Activated CD8-positive, alpha-beta T cell treated with anti-CD3 and anti-CD28 coated beads for 36 hours (primary cell): ENCODE measurements around the gene ATP5ME. TPM values are rescaled to one million over a fixed set of nuclear protein-coding genes. Genes with fewer than 3 reads are reported as not detected.

Source experiments
- ATAC-seq: fragments of 200-7000 bp; cut with Tn5 transposase; one replicate; pipeline ENCODE4 v1.10.0; 2021; ENCODE audit warnings: mild to moderate bottlenecking, moderate library complexity
- CTCF ChIA-PET: fragments of 350-600 bp; sonication (Branson Sonifier 250); formaldehyde crosslinking; loops from one replicate; lab custom pipeline; 2021; ENCODE audit warnings: antibody characterized with exemption; lab: Charles Lee
- POLR2A ChIA-PET: fragments of 350-600 bp; sonication (Branson Sonifier 250); formaldehyde crosslinking; loops from one replicate; lab custom pipeline; 2021; ENCODE audit warnings: antibody characterized with exemption; lab: Charles Lee
- DNase-seq: peaks from one replicate; pipeline ENCODE4 v3.0.0-alpha.2; 2020
- H3K27ac Mint-ChIP-seq: one replicate; pipeline ENCODE4 v1.8.0; 2021; ENCODE audit warnings: mild to moderate bottlenecking, mixed read lengths
- H3K27me3 Mint-ChIP-seq: one replicate; pipeline ENCODE4 v1.8.0; 2021; ENCODE audit warnings: mixed read lengths
- H3K36me3 Mint-ChIP-seq: one replicate; pipeline ENCODE4 v1.8.0; 2021; ENCODE audit warnings: low read depth, mixed read lengths
- H3K4me1 Mint-ChIP-seq: one replicate; pipeline ENCODE4 v1.8.0; 2021; ENCODE audit warnings: low read depth, mixed read lengths
- H3K4me3 Mint-ChIP-seq: one replicate; pipeline ENCODE4 v1.8.0; 2021; ENCODE audit warnings: mild to moderate bottlenecking, moderate library complexity, mixed read lengths
- H3K9me3 Mint-ChIP-seq: one replicate; pipeline ENCODE4 v1.8.0; 2021; ENCODE audit warnings: mixed read lengths
- intact Hi-C: fragments of 100-400 bp; cut with micrococcal nuclease; formaldehyde crosslinking; loops from one replicate; pipeline ENCODE4 v1.10.0; 2022
- total RNA-seq, 2 experiments: library from RNA; stranded (reverse); gene quantifications; one replicate each; pipeline ENCODE4 v1.2.3, GENCODE V29; 2021
- TF ChIP-seq, protein P1 (sequence below): fragments of 200-600 bp; IDR thresholded peaks from one replicate; pipeline ENCODE4 v1.8.0; 2022; ENCODE audit warnings: antibody characterized with exemption, mild to moderate bottlenecking

ATP5ME gene
- total RNA-seq, 2 experiments from 2014 or later = 221 to 234 TPM

DNA sequence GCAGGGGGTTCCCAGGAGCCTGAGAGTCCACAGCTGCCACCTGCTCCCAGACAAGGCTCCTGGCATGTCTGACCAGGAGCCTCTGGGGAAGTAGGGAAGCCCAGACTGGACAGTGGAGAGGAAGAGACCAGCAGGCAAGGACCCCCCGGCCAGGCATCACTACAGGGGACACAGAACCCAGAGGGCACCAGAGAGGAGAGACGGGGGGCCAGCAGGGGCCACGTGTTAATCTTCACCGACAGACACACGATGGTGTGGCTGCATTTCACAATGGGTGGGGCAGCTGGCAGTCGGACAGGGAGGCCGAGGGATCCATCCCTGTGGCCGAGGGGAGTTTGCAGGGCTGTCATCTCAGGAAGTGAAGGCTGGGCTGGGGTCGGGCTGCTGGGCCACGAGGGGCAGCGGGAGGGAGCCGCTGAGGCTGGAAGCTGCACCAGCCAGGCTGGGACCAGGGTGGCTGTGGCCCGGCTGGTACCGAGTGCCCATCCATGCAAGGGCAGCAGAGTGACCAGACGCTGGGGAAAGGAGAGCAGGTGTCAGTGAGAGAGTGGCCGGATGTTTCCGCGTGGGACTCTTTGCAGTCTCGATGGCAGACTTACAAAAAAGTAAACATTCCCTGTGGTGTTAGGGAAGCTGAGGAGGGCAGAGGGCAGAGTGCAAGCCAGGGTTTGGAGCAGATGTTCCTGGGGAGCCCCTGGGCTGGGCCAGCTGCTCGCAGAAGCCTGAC is 44.0 kb downstream of the ATP5ME start:
- POLR2A ChIA-PET = no interaction called here

DNA sequence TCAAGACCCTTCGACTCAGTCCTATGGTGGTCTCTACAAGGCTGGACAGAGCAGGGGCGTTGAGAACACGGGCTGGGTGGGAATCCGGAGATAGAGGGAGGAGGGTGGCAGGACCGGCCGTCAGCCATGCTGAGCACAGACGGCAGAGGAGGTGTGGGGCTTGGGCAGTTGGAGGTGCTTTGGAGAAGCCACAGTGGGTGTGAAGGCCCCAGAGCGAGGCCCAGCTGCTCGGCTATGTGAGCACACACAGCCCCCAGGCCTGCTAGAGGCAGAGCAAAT is 44.5 kb downstream of the ATP5ME start:
- TF ChIP-seq, protein P1, sequence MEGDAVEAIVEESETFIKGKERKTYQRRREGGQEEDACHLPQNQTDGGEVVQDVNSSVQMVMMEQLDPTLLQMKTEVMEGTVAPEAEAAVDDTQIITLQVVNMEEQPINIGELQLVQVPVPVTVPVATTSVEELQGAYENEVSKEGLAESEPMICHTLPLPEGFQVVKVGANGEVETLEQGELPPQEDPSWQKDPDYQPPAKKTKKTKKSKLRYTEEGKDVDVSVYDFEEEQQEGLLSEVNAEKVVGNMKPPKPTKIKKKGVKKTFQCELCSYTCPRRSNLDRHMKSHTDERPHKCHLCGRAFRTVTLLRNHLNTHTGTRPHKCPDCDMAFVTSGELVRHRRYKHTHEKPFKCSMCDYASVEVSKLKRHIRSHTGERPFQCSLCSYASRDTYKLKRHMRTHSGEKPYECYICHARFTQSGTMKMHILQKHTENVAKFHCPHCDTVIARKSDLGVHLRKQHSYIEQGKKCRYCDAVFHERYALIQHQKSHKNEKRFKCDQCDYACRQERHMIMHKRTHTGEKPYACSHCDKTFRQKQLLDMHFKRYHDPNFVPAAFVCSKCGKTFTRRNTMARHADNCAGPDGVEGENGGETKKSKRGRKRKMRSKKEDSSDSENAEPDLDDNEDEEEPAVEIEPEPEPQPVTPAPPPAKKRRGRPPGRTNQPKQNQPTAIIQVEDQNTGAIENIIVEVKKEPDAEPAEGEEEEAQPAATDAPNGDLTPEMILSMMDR = no peak
- Mint-ChIP-seq H3K9me3 (peaks cover 5% of the 10 kb centered on the region), H3K4me3 (no peak overlapping the region), H3K36me3 (no peaks in the 10 kb centered on the region), H3K27me3 (peaks cover 1% of the 10 kb centered on the region), H3K4me1 (no peaks in the 10 kb centered on the region), H3K27ac (no peak overlapping the region)
- ATAC-seq (no peak), DNase-seq (no peak)
- intact Hi-C loops = no loop called here
- CTCF ChIA-PET = no interaction called here
- POLR2A ChIA-PET = no interaction called here

More for the DNA sequence above, 44.0 kb downstream of the ATP5ME start:
- H3K36me3 Mint-ChIP-seq = no peaks in the 10 kb centered on the region
- H3K27me3 Mint-ChIP-seq = no peaks in the 10 kb centered on the region
- ATAC-seq (no peak), DNase-seq (no peak)
- no peaks in the 10 kb centered on the region for H3K4me1 Mint-ChIP-seq
- H3K4me3 Mint-ChIP-seq = no peak overlapping the region
- no peak overlapping the region for H3K27ac Mint-ChIP-seq
- TF ChIP-seq, protein P1 = no peak
- peaks cover 5% of the 10 kb centered on the region for H3K9me3 Mint-ChIP-seq
- CTCF ChIA-PET = no interaction called here
- intact Hi-C loops = no loop called here

DNA sequence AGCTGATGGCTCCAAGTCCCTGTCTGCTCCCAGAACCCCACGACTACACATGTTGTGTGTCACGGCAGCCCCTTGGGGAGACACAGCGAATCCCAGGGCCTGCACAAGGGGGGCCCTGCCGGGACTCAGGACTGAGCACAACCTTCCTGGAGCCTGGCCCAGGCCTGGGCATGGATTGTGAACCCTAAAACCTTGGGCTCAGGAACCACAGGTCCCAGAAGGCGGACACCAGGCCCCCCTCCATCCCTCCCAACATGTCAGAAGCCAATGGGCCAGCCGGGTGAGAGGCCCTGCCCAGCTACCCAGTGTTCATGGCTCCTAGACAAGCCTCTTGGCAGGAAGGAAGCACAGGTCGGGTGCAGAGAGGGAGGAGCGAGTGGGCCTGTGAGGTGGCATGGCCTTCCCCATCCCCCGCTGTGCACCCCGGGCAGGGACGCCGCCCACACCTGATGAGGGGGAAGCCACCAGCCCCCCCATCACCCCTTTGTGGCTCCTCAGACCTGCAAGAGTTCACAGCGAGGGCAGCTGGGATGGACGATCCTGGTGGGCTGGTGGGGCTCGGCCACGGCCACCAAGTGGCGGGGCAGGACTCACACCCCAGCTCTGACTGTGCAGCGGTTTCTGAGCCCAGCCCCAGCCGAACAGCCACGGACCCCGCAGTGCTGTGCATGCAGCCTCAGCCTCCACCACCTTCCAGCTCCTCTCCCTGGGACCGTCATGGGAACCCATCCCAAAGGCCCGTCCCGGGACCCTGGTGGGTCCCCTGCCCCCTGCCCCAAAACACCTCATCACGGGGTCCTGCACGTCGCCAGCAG is 45.0 kb downstream of the ATP5ME start:
- Mint-ChIP-seq H3K27ac (no peak overlapping the region), H3K4me3 (no peak overlapping the region), H3K36me3 (no peaks in the 10 kb centered on the region), H3K4me1 (no peaks in the 10 kb centered on the region), H3K27me3 (peaks cover 5% of the 10 kb centered on the region), H3K9me3 (peaks cover 5% of the 10 kb centered on the region)
- DNase-seq (no peak), ATAC-seq (no peak)
- POLR2A ChIA-PET = no interaction called here
- CTCF ChIA-PET = no interaction called here
- TF ChIP-seq, protein P1 = no peak
- intact Hi-C loops = no loop called here

DNA sequence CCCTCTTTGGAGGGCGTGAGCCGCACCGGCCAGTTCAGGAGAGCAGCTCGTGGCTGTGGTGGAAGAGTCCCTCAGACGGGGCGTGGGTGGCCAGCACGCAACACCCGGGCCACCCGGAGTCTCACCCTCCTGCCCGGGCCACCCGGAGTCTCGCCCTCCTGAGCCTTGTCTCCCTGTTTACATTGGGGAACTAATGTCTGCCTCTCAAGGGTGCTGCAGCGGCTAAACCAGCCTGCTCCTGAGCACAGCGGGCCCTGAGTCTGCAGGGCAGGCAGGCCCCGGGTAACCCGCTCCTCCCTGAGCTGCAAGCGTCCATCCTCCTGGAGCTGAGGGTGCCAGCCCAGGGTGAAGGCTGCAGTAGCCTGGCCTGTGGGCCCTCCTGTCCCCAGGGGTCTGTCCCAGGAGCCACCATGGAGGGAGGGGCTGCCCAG is 45.8 kb downstream of the ATP5ME start:
- Mint-ChIP-seq H3K27ac (no peak overlapping the region), H3K9me3 (peaks cover 5% of the 10 kb centered on the region), H3K36me3 (no peaks in the 10 kb centered on the region), H3K4me3 (no peak overlapping the region), H3K4me1 (no peaks in the 10 kb centered on the region), H3K27me3 (peaks cover 5% of the 10 kb centered on the region)
- POLR2A ChIA-PET = no interaction called here
- DNase-seq = no peak
- intact Hi-C loops = no loop called here
- TF ChIP-seq, protein P1 = no peak
- ATAC-seq = no peak
- CTCF ChIA-PET = no interaction called here
